Small intestine (tissue), 7 donors: ENCODE measurements around the gene RALGAPA1. TPM values are rescaled to one million over a fixed set of nuclear protein-coding genes. Genes with fewer than 3 reads are reported as not detected.

Source experiments
- DNase-seq, 2 donors: peaks; one replicate each; pipeline versions ENCODE4 v3.0.0 to v3.0.0-alpha.2; 2013
- FAIRE-seq: peaks from 2 replicates; lab custom pipeline; 2012; peaks lifted over from hg19 to GRCh38; lab: Jason Lieb, UNC
- H3K27ac ChIP-seq, 3 donors: one replicate each; pipeline ENCODE4 v1.5.1; 2013; ENCODE audit warnings: low read length in 2 of 3, mild to moderate bottlenecking in 2 of 3, control low read depth in 1 of 3, inconsistent platforms in 1 of 3, low read depth in 1 of 3, moderate library complexity in 1 of 3
- H3K27me3 ChIP-seq, 3 donors: one replicate each; pipeline ENCODE4 v1.6.1; 2013; ENCODE audit warnings: low read length in 3 of 3, inconsistent platforms in 1 of 3; ENCODE audit not compliant: control insufficient read depth in 3 of 3, insufficient read depth in 3 of 3
- H3K36me3 ChIP-seq, 3 donors: one replicate each; pipeline ENCODE4 v1.6.1; 2013; ENCODE audit warnings: low read length in 3 of 3, inconsistent platforms in 1 of 3, low read depth in 1 of 3, mild to moderate bottlenecking in 1 of 3, moderate library complexity in 1 of 3; ENCODE audit not compliant: control insufficient read depth in 3 of 3, insufficient read depth in 2 of 3
- H3K4me1 ChIP-seq, 3 donors: one replicate each; pipeline ENCODE4 v1.6.1; 2013; ENCODE audit warnings: low read length in 2 of 3, inconsistent platforms in 1 of 3, low read depth in 1 of 3, mild to moderate bottlenecking in 1 of 3, moderate library complexity in 1 of 3; ENCODE audit not compliant: control insufficient read depth in 3 of 3, insufficient read depth in 2 of 3
- H3K4me3 ChIP-seq, 3 donors: one replicate each; pipeline ENCODE4 v1.5.1; 2013; ENCODE audit warnings: low read length in 3 of 3, control low read depth in 1 of 3, inconsistent platforms in 1 of 3, low read depth in 1 of 3, mild to moderate bottlenecking in 1 of 3, moderate library complexity in 1 of 3
- H3K9me3 ChIP-seq, 2 donors: one replicate each; pipeline ENCODE4 v1.6.1; 2013; ENCODE audit warnings: low read depth in 1 of 2, low read length in 1 of 2; ENCODE audit not compliant: control insufficient read depth in 2 of 2, insufficient read depth in 1 of 2
- WGBS, 3 donors: extraction: QIAGEN DNeasy Blood & Tissue Kit; methylation state at CpG; one replicate each; pipeline ENCODE4 v1.1.7; 2013; 5-methylcytosine and 5-hydroxymethylcytosine counted together
- polyA plus RNA-seq, 4 donors: library from polyadenylated mRNA; stranded (reverse) in 3 of 4; unstranded in 1 of 4; fragments of 200-250 nt in 3 of 4; fragments of 120-200 nt in 1 of 4; gene quantifications; one replicate each; pipeline versions ENCODE4 v1.2.1 to v1.2.3, GENCODE V29; 2013
- donor health status: healthy with polysubstance abuse.
- donor health status: control.
- donor health status: control.
- donor health status: Bipolar disorder and iron deficiency.
- donor health status: healthy.

Gene RALGAPA1
- polyA plus RNA-seq, 4 donors: 9.6 to 27.6 (median 13.3) TPM

DNA sequence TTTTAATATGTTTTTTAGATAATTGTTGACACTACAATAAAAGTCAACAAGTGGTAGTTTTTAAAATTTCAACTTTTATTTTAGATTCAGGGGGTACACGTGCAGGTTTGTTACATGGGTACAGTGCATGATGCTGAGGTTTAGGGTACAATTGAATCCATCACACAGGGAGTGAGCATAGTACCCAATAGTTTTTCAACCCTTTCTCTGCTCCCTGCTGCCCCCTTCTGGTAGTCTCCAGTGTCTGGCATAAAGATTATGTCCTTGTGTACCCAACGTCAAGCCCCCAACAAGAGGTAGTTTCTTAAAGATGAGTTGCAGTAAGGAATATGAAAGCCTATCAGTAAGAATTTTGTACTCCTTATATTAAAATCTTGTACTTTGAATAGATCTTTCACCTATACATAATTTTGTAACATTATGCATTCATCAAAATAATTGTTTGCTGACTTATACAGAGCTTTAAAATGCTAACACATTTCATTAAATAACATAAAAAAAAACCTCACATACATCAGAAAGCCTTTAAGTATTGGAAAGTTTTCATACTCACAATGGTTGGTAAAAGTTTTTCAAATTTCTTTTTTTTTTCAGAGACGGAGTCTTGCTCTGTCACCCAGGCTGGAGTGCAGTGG lies 5.4 kb upstream of the RALGAPA1 start:
- Histone ChIP-seq H3K4me1 (no peaks in the 10 kb centered on the region), H3K9me3 (no peaks in the 10 kb centered on the region), H3K27ac (no peak overlapping the region), H3K4me3 (no peak overlapping the region), H3K27me3 (no peaks in the 10 kb centered on the region), H3K36me3 (no peaks in the 10 kb centered on the region)
- WGBS, 3 donors: 30 to 35% (median 33%) methylated on average over 3 of the region's 3 CpGs
- DNase-seq (peak; percentile 67 to 73), FAIRE-seq (no peak)

- Histone ChIP-seq H3K27ac (no peak overlapping the region), H3K4me1 (peaks cover 0 to 15% (median 0%) of the 10 kb centered on the region in 3 donors), H3K36me3 (no peaks in the 10 kb centered on the region), H3K4me3 (no peak overlapping the region), H3K9me3 (no peaks in the 10 kb centered on the region), H3K27me3 (no peaks in the 10 kb centered on the region)
- 92 to 94% (median 94%) methylated on average over 4 of the region's 4 CpGs for WGBS, 3 donors
- FAIRE-seq: no peak
- DNase-seq: no peak
Measured at GRCh38 chr14:35810963-35811362, 1.9 kb upstream of the RALGAPA1 start.

DNA sequence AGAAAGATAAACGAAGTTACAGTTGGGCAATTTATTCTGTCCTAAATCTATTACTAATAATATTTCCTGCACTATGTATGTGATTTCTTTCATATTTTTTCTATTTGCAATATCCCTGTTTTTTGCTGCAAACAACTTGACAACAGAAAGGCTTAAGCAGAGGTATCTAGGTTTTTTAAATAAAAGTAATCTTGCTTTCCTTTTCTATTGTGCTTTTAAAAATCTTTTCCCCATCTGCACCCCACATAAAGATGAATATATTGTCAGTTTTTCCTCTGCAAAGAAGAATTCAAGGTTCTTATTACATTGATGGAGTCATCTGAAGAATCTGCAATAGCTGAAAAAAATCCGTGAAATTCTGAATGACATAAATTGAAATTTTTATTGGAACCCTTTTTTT lies 502 bp upstream of the RALGAPA1 start:
- no peak for FAIRE-seq
- peaks cover 0 to 9% (median 0%) of the 10 kb centered on the region in 3 donors for H3K36me3 ChIP-seq

DNA sequence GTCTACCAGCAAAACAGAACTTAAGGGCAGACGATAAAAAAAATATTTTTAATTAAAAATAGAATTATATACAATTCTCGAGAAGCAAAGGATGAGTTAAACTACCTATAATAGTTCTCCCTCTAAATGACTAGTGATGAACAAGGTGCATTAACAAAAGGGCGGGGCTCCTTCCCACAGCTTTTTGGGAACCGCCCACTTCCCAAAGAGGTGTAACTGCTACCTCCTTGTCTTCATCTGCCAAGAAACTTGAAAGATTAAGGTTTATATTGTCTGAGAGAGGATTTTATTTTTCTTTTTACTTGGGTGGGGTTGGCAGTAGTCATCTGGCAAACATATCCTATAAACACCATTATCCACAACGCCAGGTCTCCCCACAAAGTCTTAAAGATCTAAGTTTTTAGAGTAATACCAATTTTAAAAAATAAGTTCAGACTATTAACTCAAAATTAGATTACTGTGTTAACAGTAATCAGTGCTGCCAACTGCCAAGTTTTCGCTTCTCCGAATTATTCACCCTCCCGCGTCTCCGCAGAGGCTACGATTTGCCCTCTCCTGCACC lies 938 bp downstream of the RALGAPA1 start:
- FAIRE-seq (no peak), DNase-seq (peak; percentile 61 to 64)
- peak overlapping the region; percentile 93 to 97 (median 94) for H3K27ac ChIP-seq
- H3K4me1 ChIP-seq: peaks cover 0 to 15% (median 0%) of the 10 kb centered on the region in 3 donors
- 2% methylated on average over 11 of the region's 11 CpGs for WGBS, 3 donors
- H3K4me3 ChIP-seq: peak overlapping the region; percentile 55 to 92 (median 70)
- peaks cover 0 to 13% (median 0%) of the 10 kb centered on the region in 3 donors for H3K36me3 ChIP-seq
- H3K27me3 ChIP-seq: no peaks in the 10 kb centered on the region
- no peaks in the 10 kb centered on the region for H3K9me3 ChIP-seq

More for the DNA sequence above, 502 bp upstream of the RALGAPA1 start:
- Histone ChIP-seq H3K27ac (peak overlapping the region in 2 of 3 donors; percentile 93 to 94), H3K4me1 (peaks cover 0 to 15% (median 0%) of the 10 kb centered on the region in 3 donors), H3K9me3 (no peaks in the 10 kb centered on the region), H3K4me3 (peak overlapping the region in 1 of 3 donors; percentile 92), H3K27me3 (no peaks in the 10 kb centered on the region)
- WGBS, 3 donors: 21 to 28% (median 24%) methylated on average over 2 of the region's 2 CpGs
- DNase-seq: no peak

- DNase-seq (no peak), FAIRE-seq (no peak)
- Histone ChIP-seq H3K9me3 (no peaks in the 10 kb centered on the region), H3K4me1 (peaks cover 0 to 15% (median 0%) of the 10 kb centered on the region in 3 donors), H3K4me3 (peak overlapping the region in 1 of 3 donors; percentile 92), H3K36me3 (peaks cover 0 to 13% (median 0%) of the 10 kb centered on the region in 3 donors), H3K27me3 (no peaks in the 10 kb centered on the region), H3K27ac (no peak overlapping the region)
- 34 to 53% (median 46%) methylated on average over 8 of the region's 8 CpGs for WGBS, 3 donors
Measured at GRCh38 chr14:35807131-35807961, 1.7 kb downstream of the RALGAPA1 start.

- H3K9me3 ChIP-seq: no peaks in the 10 kb centered on the region
- peaks cover 0 to 13% (median 0%) of the 10 kb centered on the region in 3 donors for H3K36me3 ChIP-seq
- FAIRE-seq (no peak), DNase-seq (no peak)
- peaks cover 0 to 15% (median 0%) of the 10 kb centered on the region in 3 donors for H3K4me1 ChIP-seq
- 54 to 65% (median 60%) methylated on average over 2 of the region's 2 CpGs for WGBS, 3 donors
- no peak overlapping the region for H3K27ac ChIP-seq
- H3K4me3 ChIP-seq: no peak overlapping the region
- no peaks in the 10 kb centered on the region for H3K27me3 ChIP-seq
Measured at GRCh38 chr14:35806006-35806907, 2.8 kb downstream of the RALGAPA1 start.

- FAIRE-seq: no peak
- Histone ChIP-seq H3K9me3 (no peaks in the 10 kb centered on the region), H3K4me3 (no peak overlapping the region), H3K27me3 (no peaks in the 10 kb centered on the region), H3K4me1 (no peaks in the 10 kb centered on the region), H3K27ac (no peak overlapping the region), H3K36me3 (peaks cover 0 to 5% (median 0%) of the 10 kb centered on the region in 3 donors)
- 92 to 95% (median 95%) methylated on average over 6 of the region's 6 CpGs for WGBS, 3 donors
- no peak for DNase-seq
Measured at GRCh38 chr14:35797796-35798195, 11.3 kb downstream of the RALGAPA1 start.
